Stimulated activated CD4-positive, alpha-beta T cell treated with anti-CD3 and anti-CD28 coated beads, Interleukin-15, amount 100 ng/mL, for 1 hour (primary cell): Measurements from ENCODE around the gene TMCO4.
A peak's percentile ranks its signal among the peaks of the same experiment; 100 is the strongest.

Source experiments
- DNase-seq, 2 donors: peaks; one replicate each; pipeline ENCODE4 v3.0.0-alpha.2; 2020; ENCODE audit warnings: low read depth in 1 of 2, low spot score in 1 of 2

Gene TMCO4

GRCh38 chr1:19723874-19724273 is 75.8 kb downstream of the TMCO4 start:
- DNase-seq: no peak

DNA sequence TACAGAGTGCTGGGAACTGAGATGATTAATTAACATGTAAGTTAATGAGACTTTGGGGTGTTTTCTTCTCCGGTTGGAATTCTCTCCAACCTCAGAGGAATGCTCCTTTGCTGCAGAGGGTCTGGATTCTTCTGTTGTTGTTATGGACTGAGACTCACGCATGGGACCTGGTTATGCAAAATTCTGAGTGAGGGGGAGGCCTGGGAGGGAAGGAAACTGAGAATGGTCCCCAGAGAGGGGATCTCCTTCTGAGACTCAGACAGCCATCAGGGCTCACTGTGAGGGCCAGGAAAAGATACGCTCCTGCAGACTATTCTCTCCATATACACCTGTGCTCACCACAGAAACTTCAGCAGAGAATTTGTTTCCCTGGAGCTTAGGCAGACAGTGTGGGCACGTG is 78.7 kb downstream of the TMCO4 start:
- no peak for DNase-seq

GRCh38 chr1:19720174-19720573 is 79.5 kb downstream of the TMCO4 start:
- no peak for DNase-seq

DNA sequence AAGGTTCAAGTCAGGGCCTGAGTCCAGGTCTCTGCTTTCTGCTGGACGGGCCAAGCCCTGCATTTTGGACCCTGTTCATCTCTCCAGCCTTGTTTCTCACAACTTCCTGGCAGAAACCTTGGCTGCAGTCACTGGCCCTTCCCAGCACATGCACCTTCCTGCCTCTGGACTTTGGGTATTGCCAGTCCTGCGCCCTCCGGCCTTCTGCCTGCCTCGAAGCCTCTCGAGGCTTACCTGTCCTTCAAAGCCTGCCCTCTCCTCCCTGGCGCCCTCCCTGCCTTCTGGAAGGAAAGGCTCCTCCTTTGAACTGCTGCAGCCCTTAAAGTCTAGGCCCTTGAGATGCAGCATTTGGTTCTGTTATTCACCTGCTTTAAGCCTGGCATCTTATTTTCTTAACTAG is 82.2 kb downstream of the TMCO4 start:
- no peak for DNase-seq

GRCh38 chr1:19715334-19716203 is 84.1 kb downstream of the TMCO4 start:
- peak; percentile 55 to 70 for DNase-seq

GRCh38 chr1:19712928-19713327 is 86.8 kb downstream of the TMCO4 start:
- DNase-seq: no peak

- DNase-seq: no peak
Measured at GRCh38 chr1:19710825-19711611, 88.7 kb downstream of the TMCO4 start.

- no peak for DNase-seq
Measured at GRCh38 chr1:19709260-19709793, 90.4 kb downstream of the TMCO4 start.

DNA sequence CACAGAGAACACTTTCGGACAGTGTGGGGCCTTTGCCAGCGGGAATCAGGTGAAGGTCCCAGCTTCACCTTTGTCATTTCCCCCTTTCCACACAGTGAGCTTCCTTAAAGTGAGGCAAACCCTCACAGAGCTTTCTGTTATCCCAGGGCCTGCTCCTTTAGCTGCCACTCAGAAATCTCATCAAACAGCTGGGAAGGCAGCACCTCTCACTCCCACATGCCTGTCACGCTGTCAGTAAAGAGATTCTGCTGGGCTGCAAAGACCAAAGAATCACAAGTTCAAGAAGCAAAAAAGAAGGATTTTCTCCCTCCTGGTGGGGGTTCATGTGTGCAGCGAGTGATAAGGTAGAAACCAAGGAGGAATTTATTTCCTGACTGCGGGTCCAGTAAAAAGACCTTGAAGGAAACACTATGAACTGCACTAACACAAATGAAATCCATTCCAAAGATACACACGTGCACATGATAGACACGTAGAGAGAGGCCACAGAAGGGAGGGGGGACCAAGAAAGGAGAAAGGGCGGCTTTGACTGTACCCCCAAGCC is 91.1 kb downstream of the TMCO4 start:
- DNase-seq: no peak

- DNase-seq: no peak
Measured at GRCh38 chr1:19706136-19706535, 93.6 kb downstream of the TMCO4 start.

GRCh38 chr1:19705464-19705863 is 94.3 kb downstream of the TMCO4 start:
- DNase-seq: no peak

GRCh38 chr1:19704247-19705113 is 95.2 kb downstream of the TMCO4 start:
- peak; percentile 32 to 49 for DNase-seq

DNA sequence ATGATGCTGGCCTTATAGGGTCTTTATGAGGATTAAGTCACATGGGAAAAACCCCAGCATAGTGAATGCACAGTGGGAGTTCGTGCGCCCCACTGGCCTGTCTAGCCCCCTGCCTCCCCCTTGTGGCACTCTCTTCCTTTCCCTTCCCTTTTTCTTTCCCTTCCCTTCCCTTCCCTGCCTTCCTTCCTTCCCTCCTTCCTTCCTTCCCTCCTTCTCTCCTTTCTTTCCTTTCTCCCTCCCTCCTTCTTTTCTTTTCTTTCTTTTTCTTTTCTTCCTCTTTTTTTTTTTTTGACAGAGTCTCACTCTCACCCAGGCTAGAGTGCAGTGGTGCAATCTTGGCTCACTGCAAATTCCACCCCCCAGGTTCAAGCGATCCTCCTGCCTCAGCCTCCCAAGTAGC is 96.4 kb downstream of the TMCO4 start:
- no peak for DNase-seq

DNA sequence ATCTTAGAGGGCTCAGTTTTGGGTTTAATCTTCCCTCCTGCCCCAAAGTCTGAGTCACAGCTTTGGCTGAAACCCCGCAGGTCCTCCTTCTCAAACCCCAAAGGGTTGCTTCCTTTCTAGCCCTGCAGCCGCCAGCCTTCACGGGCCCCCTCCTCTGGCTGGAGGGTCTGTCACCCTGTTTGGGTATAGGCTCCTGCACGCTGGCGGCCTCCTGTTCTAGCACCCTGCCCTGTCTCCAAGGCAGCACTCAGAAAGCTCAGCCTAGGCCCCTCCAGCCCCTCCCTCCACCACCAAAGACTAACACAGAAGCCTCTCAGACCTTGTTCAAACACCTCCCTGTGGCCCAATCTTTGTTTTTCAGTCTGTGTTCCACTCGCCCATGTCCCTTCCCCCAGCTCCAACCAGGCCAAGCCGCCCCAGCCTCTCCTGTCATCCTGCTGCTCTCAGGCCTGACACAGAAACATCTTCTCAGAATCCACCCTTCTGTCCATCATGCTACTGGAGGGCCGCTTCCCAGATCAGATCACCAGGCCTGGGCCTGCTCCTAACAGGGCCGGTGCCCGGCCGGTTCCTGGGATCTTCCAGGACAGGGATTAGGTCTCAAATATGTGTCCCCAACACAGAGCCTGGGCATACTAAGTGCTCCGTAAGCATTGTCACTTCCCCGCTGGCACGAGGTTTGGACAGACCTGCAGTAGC is 99.5 kb downstream of the TMCO4 start:
- DNase-seq: no peak

GRCh38 chr1:19698181-19698580 is 101.5 kb downstream of the TMCO4 start:
- no peak for DNase-seq

DNA sequence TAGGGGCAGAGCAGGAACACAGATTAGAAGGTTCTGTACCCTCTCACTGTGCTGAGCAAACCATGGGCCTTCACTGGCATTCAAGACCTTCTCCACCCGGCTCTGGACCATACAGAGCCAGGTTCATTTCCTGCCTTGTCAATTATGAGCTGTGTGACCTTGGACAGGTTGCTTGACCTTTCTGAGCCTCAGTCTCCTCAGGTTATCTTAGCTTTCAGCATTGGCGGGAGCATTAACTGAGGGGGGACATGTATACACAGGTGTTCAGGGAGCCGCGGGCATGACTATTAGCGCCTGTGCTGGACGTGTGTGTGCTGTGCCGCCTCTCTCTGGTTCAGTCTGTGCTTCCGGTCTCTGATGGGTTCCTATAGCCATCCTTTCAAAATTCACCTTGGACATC is 102.9 kb downstream of the TMCO4 start:
- DNase-seq: no peak

DNA sequence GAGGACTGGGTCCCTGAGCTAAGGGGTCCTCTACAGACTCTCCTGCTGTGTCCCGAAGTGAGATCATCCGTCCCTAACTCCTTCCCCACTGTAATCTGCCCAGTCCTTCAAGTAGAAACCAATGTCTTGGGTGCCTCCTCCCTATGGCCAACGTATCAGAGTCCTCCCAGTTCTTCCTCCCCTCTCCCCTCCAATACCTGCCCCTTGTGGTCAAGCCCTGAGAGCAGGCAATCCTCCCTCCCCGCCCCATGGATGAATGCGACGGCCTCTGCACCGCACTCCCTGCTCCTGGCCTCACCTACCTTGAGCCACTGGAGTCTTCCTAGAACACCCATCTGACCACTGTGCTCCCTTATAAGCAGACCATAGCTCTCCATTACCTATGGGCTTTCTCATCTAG is 103.9 kb downstream of the TMCO4 start:
- DNase-seq: no peak

DNA sequence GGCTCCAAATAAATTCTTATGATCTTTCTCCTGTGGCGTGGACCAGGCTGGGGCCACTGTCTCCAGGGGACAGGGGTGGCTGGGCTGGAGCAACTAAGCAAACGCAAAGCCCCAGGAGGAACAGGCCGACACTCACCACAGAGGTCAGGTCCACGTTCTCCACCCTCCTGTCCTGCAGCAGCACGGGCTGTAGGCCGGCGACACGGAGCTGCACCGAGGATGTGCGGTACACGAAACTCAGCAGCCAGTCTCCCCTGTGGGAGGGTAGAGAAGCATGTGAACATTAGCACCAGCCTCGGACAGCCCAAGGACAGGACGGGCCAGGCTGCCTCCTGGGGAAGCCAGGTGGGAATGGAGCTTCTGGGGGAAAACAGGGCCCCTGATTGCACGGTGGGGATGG is 105.4 kb downstream of the TMCO4 start:
- no peak for DNase-seq

DNA sequence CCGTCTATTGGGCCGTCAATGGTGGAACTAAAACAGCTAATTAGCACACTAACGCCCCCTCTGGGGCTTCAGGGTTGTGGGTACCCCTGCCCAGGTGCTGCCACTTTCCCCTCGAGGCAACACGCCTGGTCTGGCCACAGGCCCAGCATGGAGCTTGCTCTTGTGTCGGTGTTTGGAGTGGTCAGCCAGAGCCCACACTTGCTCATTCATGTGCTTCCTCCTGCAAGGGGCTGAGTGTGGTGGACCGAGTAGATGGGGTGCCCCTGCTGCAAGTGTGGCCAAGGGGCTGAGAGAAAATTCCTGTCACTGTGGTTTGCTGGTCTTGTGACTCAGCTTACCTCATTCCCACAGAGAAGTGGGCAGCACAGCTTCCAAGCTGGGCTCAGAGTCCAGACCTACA is 109.4 kb downstream of the TMCO4 start:
- DNase-seq: no peak

DNA sequence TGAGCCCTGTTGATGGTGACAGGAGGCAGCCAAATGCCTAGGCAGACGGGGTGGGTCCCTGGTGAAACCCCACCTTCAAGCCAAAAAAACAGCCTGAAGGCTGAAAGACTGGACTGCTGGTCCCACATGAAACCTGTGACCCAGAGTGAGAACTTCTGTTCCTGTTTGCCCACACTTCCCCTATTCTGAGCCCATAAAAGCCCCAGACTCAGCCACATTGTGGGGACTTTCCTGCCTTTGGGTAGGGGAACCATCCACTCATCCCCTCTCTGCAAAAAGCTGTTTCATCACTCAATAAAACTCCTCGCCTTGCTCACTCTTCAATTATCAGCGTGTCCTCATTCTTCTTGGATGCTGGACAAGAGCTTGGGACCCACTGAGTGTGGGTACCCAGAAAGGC is 109.9 kb downstream of the TMCO4 start:
- DNase-seq: no peak
